ENCODE data around the gene KIZ.

Gene KIZ

DNA sequence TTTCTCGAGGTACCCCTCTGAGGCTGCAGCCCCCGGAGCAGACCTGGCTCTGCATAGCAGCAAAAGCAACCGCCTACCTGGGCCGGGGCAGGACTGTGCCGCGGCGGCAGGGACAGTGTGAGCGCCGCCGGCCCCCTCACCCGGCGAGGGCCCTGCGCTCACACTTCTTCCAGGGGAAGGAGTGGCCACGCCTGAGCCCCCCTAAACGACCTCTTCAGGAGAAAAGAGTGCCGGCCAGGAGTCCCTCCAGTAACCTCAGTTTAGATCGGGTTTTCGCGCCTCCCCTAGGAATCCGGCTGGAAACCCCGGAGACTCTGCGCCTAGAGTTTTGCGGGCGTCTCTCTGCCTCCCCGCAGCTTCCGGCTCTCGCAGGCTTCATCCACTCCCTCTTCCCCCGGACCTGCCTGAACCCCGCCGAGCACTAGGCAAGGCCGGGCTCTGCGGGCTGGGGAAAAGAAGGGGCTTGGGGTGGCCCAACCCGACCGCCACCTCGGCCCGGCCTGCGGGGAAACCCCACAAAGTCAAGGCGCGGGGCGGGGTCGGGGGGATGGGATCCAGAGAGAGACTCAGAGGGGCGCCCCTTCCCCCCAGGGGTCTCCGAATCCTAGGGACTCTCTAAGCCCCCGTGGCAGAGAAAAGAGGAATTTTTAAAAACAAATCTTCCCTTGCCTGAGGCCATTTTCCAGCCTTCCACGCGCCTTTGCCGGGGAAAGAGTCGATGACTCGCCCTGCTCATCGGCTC lies 20.3 kb upstream of the KIZ start:
- DNase-seq: peak; percentile 28

DNA sequence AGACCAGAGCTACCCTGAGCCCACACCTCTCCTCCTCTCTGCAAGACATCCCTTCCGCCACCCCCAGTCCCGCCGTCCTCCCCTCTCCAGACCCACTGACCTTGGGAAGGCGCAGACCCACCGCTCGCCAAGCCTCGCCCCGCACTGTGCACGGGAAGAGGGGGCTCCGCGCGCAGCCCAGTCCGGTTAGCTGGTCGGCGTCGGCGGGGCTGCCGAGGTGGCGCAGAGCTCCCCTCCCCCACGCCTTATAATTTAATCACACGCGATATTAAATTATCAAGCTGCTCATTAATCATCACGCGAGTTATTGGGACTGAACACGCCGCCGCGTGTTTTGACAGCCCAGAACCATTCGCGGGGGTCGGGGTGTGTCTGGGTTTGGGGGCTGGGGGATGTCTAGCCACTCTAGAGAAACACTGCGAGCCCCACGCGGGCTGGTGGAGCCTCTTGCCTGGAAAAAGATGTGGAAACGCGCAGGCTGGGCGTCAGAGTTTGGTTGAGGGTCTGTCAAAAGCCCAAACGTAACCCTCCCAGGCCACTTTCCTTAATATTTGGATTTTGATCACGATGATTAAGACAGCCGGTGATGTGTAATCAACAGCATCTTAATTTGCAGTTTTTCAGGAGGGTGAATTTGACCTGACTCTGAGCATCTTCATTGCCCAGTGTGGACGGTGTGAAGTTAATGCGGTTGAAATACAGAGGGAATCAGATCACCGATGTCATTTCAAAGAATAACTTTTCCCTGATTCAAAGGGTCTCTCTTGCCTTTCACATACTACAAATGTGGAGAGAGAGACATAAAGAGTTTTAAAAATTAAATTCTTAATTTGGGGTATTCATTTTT lies 19.5 kb upstream of the KIZ start, which contains the start of gene LINC00237:
Gene LINC00237, minus strand, starts transcription at position 188 of the 847 bp plus-strand sequence.
- no peak for DNase-seq

DNA sequence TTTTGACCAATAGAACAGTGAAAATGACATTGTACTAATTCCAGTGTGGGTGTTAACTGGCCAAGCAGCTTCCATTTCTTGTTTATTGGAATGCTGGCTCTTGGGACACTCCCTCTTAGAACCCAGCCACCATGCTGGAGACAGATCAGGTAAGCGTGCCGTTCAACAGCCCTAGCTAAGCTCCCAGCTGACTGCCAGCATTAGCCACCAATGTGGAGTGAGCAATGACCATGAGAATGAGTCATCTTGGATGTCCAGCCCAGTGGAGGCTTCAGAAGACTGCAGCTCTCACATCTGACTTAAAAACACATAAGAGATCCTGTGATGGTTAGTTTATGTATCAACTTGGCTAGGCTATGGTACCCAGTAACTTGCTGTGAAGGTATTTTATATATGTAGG lies 16.7 kb upstream of the KIZ start:
- DNase-seq: no peak

DNA sequence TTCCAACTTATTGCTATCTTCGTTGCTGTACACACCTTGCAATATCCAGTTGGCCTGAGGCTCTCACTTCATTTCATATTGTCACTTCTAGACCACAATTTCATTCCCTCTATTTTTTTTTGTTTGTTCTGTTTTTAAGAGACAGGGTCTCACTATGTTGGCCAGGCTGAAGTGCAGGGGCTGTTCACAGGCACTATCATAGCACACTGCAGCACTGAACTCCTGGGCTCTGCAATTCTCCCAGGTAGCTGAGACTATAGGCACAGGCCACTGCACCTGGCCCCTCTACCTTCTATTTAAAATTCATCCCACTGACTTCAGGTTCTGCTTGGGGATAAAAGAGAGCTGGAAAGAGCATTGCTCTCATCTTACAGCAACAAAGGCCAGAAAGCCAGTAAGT lies 15.1 kb upstream of the KIZ start:
- no peak for DNase-seq

DNA sequence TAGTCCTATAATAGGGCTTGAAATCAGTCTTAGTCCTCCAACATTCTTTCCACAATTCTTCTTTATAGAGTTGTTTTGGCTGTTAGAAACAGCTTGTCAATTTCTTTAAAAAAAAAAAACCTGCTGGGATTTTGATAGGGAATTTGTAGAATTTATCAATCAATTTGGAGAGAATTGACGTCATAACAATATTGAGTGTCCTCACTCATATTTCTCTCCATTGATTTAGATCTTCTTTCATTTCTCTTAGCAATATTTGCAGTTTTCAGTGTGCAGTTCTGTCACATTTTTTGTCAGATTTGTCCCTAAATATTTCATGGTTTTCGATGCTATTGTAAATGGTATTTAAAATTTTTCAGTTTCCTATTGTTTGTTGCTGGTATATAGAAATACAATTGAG lies 14.5 kb upstream of the KIZ start:
- no peak for DNase-seq

DNA sequence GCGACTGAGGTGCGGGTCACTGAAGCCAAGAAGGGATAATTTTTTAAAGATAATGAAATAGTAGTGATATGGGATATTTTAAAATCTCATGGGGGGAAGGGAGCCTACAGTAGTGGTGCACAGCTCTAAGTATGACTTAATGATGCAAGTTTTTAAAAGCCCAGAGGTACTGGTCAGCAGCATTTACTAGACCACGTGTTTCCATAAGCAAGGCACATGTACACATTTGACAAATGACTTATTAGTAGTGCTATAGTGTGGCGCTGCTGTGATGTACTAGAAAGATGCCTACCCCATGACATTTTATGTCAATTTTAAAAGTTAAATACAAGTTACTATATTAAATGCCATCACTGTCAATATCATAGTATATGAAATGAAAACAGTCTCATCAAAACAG lies 12.2 kb upstream of the KIZ start:
- no peak for DNase-seq

DNA sequence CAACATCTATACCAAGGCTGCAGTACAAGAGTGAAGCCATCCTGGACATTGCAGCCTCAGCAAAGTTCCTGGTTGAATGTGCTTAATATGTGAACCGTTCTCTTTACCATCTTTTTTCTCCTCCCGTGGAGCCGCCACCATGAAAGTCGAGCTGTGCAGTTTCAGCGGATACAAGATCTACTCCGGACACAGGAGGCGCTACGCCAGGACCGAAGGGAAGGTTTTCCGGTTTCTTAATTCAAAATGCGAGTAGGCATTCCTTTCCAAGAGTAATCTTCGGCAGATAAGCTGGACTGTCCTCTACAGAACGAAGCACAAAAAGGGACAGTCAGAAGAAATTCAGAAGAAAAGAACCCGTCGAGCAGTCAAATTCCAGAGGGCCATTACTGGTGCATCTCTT lies 11.3 kb upstream of the KIZ start:
- DNase-seq: no peak

DNA sequence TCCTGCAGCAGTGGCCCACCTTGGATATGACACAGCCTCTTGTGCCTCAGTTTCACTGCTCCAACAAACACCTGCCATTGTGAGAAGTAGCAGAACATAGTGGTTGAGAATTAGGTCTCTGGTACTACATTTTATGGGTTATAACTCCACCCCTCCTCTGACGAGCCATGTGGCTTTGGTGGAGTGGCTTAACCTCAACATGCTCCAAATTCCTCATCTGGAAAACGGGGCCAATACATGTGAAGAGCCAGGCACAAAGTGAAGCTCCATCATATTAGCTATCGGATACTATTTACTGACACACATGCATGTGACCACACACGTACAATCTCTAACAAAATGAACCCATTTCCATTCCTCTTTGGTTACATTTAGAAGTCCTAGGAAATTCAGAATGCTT lies 8.4 kb upstream of the KIZ start:
- no peak for DNase-seq

DNA sequence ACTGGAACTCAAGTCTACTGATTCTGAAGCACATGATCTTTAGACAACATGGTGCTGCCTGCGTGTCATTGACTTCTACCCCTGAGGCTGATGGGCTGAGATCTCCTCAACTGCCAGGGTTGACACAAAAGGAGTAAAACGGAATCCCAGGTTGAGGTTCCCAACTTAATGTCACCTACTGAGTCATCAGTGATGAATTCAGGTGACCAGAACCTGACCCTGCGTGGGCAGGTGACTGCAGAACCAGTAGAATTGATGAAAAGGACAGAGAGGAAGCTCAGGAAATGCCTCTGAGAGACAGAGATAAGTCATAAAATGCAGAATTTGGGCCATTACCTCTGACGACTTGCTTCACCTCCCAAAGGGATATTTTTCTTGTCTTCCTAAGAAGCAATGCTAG lies 7.7 kb upstream of the KIZ start:
- DNase-seq: no peak

DNA sequence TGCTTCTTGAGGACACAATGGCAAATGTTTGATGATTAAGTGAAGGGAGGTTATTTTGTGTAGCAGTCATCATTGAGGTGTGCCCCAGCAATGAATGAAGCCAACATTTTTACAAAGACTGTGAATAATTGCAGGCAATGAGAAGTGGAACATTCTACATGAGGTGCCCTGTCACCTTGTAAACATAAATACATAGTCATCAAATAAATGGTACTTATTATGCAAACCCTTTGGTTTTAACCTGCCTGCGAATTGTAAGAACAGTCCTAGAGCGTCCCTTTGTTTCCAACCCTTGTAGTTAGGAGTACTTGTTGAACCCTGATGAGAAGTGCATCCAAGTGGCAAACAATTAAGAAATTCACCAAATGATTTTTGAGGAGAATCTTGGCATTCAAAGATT lies 7.1 kb upstream of the KIZ start:
- no peak for DNase-seq

DNA sequence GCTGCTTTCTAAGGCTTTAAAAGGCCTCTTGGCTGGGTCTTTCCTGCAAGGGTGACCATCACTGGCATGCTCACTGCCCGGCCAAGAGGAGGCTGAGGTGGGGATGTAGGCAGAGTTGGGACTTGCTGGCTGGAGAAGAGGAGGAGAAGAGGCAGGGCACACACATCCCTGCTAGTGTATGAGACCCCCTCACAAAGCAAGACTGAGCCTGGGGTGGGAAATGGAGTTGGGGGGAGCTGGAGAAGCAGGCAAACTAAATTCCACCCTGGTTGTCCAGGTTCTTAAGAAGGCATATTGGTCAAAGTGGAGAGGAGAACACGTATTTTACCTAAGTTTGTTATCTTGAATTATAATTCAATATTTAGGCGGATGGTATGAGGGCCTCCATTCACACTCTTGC lies 1.7 kb upstream of the KIZ start:
- DNase-seq: no peak

DNA sequence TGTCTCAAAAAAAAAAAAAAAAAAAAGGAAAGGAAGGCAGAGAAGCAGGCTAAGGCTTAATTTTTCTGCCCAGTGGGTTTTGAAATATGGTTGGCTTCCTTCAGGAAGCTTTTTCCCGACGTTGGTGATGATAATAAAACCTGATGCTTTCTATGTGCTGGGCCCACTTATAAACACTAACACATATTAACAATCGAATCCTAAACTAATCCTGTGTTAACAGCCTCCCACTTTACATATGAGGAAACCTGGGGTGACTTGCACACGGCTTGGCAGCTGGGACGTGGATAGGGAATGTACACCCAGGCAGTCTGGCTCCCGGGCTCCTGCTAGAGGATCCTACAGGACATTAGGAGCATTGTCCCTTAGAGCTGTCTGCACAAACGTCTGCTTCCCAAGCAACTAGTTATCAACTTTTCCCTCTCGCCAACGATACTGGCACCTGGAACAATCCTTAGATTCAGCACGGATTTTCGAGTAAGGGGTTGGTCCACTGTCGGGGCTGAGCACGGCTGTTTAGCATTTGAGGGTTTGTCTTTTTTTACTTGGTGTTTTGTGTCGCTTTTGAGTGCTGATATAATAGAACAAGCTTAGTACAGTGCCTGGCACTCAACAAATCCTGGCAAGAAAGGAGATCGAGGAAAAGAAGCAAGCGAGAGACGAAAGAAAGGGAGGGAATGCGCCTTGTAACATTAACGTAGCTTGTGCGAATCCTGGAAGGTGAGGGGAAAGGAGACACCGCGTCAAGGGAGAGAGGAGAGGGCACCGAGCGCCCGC lies 622 bp upstream of the KIZ start:
- DNase-seq: no peak

DNA sequence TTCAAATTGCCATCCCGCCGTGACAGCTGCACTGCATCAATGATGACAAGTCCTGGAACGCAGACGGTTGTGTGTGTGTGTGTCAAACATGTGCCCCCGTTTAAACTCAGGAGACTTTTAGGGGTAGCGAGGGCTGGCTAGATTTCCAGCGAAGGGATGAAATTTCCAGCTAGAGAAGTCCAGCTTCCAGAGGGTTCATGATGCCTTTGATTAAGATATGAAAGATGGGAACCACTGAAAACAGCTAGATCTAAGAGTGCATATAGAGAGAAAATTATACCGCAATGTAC lies 644 bp downstream of the KIZ start:
- DNase-seq: no peak

DNA sequence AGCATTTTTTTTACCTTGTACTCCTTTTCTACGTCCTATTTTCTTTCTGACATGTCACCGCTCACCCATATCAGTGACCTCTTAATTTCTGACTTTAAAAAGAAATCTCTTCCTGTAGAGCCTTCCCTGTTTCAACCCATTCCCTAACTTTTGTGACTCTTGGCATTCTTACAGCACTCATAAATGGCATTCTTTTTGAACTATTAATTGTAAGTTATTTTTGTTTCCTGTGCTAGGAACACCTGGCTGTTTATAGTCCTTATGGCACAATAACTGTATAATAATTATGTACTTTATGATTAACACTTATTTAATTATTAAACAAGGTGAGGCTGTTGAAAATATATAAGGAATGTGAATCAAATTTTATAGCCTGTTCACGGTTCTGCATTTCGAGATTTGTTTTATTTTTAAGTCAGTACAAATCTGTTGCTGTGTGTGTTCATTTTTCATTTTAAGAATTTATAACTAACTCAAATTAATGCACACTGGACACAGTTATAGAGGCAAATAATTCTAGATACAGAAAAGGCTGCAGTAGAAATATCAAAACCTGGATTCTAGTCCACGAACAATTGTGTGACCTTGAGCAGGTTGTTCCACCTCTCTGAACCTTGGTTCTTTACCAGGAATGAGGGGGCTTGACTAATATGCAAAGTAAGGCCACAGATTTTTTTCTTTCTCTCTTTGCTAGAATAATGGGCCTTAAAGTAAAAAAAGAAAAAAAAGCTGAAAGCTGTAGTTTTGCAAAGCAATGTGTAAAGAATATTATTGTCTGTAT lies 1.5 kb downstream of the KIZ start:
- no peak for DNase-seq

DNA sequence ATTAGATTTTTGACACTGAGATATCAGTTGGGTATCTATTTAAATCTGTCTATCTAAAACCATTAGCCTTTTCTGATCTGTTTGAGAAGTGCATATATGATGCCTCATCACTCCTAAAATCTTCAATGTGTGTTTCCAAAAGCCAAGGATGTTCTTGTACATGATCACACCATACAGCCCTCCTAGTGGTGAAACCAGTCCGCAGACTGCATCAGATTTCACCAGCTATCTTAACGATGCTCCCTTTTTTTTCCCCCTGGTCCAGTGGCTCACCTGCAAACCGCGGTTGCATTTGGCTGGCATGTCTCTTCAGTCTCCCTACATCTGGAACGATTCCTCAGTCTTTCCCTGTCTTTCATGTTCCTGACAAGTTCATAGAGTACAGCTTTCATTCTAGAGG lies 4.0 kb downstream of the KIZ start:
- DNase-seq: no peak

DNA sequence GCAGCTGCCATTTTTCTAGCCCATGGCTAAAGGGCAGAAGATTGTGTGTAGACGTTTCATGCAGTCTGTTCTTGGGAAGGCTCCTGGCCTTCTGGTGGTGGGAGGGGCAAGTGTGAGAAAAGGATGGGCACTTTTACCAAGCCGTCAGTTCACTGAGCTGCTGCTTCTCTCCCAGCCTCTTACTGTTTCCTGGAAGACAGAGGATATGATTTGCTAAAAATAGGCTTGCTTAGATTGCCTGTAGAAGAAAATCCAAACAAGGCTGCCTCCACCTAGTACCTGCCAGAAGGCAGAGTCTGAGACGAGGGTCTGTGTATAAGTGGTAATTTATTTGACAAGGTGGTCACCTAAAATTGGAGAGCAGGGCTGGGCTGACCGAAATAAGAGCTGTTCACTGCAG lies 7.5 kb downstream of the KIZ start:
- DNase-seq: no peak

DNA sequence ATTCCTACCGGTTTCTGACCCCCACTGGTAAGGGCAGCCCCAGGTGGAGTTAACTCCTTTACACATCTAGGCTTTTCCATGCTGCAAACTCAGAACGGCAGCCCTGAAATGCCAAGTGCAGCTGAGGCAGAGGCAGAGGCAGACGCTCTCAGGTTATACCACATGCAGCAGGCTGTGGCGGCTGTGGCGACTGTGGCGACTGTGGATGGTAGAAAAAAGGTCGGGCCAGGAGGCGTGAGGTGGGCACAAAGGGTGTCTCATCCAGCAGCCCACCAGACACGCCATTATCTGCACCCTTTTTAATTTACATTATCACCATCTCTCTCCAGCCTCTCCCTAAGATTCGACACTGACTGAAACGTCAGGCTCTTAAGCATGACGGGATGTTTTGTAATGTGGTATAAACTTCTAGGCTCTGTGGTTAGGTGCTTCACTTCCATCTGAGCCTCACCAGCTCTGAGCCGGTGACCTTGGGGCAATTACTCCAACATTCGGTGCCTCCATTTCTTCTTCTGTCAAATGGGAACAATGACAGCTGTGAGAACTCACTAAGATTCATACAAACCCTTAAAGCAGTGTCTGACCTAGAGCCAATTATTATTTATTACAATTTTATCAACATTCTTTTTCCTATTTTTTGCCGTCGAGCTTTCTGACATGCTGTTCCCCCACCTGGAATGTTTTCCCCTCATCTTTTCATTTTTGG lies 8.2 kb downstream of the KIZ start:
- DNase-seq: no peak

DNA sequence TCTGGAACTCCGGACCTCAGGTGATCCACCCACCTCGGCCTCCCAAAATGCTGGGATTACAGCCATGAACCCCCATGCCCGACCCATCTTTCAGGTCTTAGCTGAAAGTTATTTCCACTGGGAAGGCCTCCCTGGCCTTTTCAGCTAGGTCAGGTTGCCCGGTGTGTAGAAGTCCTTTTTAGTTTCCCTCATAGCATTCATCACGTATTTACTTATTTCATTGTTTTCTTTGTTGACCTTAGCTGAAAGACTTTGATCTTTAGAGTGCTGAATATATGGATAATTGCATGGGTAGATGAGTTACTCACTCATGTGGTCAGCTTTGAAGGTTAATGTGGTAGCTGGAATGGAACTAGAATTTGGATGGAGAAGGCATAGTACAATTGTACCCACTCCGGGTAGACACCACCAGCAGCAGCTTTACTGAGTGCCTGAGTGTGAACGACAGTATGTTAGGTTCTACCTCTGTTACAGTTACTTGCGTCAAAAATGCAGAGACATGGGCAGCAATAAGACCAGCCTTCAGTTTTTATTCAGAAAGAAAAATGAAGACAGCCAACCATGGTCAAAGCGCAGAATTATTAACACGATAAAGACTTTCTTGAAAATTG lies 9.1 kb downstream of the KIZ start:
- DNase-seq: no peak

DNA sequence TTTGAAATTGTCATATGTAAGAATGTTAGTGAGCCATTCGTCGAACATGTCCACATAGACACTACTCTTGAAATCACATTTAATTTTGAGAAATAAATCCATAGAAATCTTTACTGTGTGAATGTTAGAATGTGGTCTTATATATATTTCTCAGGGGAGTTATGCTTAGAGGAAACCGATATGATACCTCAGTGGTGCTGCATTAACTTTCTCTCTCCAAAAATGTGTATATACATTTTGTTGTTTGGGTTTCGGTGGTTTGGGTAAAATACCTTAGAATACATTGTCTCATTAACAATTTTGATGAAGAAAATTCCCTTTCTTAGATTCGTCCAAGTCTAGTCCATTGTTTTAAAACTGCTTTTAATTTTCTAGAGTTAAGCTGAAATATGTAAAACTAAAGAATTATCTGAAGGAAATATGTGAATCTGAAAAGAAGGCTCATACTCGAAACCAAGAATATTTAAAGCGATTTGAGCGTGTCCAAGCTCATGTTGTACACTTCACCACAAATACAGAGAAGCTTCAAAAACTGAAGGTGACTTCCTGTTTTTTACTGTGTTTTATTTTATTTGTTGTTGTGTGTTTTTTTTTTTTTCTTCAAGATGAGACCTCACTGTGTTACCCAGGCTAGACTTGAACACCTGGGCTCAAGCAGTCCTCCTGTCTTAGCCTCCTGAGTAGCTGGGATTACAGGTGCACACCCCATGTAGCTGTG lies 10.3 kb downstream of the KIZ start:
- no peak for DNase-seq

DNA sequence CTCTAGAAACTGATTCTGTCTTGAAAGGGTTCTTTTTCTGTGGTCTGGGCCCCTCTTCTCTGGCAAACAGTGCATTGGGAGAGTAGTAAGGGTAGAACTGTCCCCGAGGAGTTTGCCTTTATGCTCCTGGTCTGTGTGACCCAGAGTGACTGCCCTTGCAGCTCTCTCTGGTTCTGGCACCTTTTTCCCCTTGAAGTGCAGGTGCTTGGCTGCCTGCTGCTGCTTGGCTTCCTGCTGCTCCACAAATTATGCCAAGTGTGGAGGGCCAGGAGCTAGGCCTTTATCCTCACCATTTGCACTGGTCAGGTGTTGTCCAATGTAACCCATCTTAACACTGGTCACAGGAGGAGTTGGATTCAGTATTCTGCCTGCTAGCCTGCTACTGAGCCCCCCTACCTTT lies 11.2 kb downstream of the KIZ start:
- DNase-seq: no peak

DNA sequence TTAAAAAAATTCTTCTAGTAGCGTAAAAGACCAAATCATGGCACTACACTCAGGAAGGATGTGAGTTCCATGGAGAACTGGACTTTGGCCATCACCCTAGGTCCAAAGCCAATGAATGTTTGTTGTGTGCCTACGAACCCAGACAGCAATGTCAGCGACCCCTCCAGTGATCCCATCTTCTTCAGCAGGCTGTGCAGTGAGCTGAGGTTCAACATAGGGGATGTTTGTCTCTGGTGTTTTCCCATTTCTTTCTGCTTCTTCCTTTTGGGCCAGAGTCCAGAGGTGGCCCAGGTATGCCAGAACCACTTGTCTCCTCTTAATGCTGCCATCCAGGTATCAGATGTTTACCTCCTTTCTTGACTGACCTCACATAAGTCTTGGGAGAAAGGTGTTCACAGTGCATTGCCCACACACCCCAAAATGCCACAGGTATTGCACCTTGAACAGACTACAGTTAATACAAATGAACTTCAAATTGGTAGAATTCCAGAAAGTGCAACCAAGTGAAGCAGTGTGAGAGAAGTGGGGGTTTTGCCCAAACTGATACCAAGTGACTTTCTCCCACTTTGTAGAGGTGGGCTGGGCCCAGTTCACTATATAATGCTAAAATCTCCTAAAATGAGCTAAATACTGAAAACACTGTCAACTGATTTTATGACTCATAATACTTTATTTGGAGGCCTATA lies 14.1 kb downstream of the KIZ start:
- no peak for DNase-seq

All from stimulated activated CD8-positive, alpha-beta memory T cell treated with anti-CD3 and anti-CD28 coated beads, Interleukin-4, amount 100 ng/mL, for 48 hours (primary cell).